H7 (cell line): Measurements from ENCODE around the gene SLITRK1. TPM values are rescaled to one million over a fixed set of nuclear protein-coding genes. Genes with fewer than 3 reads are reported as not detected.
A peak's percentile ranks its signal among the peaks of the same experiment; 100 is the strongest.

Experiments used
- DNase-seq: peaks from one replicate; pipeline ENCODE4 v3.0.0; 2012
- H3K27me3 ChIP-seq: 2 replicates; pipeline ENCODE4 v1.6.0; 2011; ENCODE audit warnings: mild to moderate bottlenecking, low read length; ENCODE audit not compliant: control insufficient read depth, insufficient read depth
- H3K36me3 ChIP-seq: replicated peaks from 2 replicates; pipeline ENCODE4 v1.5.1; 2011; ENCODE audit warnings: low read length; ENCODE audit not compliant: control insufficient read depth, insufficient read depth
- H3K4me3 ChIP-seq: 2 replicates; pipeline ENCODE4 v1.5.1; 2011; ENCODE audit warnings: low read depth, mild to moderate bottlenecking, control low read depth, low read length, moderate library complexity; ENCODE audit not compliant: insufficient read depth
- total RNA-seq: library from RNA; depleted of rRNA; stranded (reverse); fragments of >200 nt; shearing (Covaris generic); gene quantifications from 2 replicates; pipeline ENCODE4 v1.2.3, GENCODE V29; 2014; rRNA removed

Gene SLITRK1, protein sequence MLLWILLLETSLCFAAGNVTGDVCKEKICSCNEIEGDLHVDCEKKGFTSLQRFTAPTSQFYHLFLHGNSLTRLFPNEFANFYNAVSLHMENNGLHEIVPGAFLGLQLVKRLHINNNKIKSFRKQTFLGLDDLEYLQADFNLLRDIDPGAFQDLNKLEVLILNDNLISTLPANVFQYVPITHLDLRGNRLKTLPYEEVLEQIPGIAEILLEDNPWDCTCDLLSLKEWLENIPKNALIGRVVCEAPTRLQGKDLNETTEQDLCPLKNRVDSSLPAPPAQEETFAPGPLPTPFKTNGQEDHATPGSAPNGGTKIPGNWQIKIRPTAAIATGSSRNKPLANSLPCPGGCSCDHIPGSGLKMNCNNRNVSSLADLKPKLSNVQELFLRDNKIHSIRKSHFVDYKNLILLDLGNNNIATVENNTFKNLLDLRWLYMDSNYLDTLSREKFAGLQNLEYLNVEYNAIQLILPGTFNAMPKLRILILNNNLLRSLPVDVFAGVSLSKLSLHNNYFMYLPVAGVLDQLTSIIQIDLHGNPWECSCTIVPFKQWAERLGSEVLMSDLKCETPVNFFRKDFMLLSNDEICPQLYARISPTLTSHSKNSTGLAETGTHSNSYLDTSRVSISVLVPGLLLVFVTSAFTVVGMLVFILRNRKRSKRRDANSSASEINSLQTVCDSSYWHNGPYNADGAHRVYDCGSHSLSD
- total RNA-seq, result 0.04 and 0.07 TPM in 2 replicates

DNA sequence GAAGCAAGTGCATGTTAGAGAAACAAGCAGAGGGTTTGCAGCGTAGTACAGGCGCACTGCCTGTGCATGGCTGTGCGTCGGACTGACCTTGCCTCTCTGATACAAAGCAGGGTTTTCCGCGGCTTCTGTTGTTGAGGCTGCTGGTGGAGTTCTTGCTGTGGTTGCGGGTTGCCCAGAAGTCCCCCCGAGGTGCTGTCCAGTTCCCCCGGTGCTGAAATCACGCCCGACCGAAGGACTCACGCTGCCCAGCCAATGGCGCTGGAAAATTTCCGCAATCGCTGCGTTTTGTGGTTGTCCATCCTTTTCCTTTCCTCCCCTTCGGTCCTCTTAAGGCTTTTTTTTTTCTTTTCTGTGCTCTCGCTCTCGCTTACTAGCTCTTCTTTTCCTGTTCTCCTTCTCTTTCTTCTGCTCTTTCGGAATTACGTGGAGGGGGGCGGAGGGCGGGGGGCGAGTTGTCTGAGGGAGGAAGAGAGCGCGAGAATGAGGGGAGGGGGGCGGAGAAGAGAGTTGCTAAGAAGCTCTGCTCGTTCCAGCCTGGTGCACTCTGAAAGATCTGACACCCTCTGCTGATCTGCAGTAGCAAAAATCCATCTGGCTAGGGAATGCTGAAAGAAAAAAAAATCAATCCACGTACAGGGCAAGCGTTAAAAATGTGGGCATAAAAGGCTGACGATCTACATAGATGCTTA is at the start of gene SLITRK1:
Gene SLITRK1 (minus strand): TSS at position 558 of the 689 bp plus-strand sequence. CDS start 967 bp downstream, outside the sequence.
- peak within 1 kb of the TSS; percentile 49 for H3K4me3 ChIP-seq
- DNase-seq, result peak; percentile 59
- H3K27me3 ChIP-seq, result peaks cover 54% of the 10 kb centered on the region
- no peaks in the 10 kb centered on the region for H3K36me3 ChIP-seq

DNA sequence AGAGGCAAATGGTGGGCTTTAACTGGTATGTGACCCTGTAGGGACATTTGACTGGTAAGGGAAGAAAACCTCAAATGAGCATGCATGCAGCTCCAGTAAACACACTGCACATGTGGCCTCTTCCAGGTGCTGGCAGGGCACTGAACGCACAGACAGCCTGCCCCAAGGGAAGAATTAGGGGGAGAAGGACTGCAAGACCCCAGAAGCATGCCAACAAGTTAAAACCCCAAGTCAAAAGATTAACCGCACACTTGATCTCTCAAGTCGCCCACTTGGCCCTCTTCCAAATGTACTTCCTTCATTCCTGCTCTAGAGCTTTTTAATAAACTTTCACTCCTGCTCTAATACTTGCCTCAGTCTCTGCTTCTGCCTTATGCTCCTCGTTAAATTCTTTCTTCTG is 46.9 kb upstream of the SLITRK1 start:
- H3K27me3 ChIP-seq, result no peaks in the 10 kb centered on the region
- H3K36me3 ChIP-seq, result no peaks in the 10 kb centered on the region
- H3K4me3 ChIP-seq, result no peak overlapping the region
- no peak for DNase-seq

- DNase-seq, result peak; percentile 9
- no peaks in the 10 kb centered on the region for H3K36me3 ChIP-seq
- H3K4me3 ChIP-seq, result no peak overlapping the region
- no peaks in the 10 kb centered on the region for H3K27me3 ChIP-seq
These were observed 37.5 kb upstream of the SLITRK1 start for GRCh38 chr13:83919775-83920174.

- Histone ChIP-seq H3K27me3 (no peaks in the 10 kb centered on the region), H3K4me3 (no peak overlapping the region), H3K36me3 (no peaks in the 10 kb centered on the region)
- DNase-seq, result no peak
These were observed 32.1 kb upstream of the SLITRK1 start for GRCh38 chr13:83914368-83914767.

DNA sequence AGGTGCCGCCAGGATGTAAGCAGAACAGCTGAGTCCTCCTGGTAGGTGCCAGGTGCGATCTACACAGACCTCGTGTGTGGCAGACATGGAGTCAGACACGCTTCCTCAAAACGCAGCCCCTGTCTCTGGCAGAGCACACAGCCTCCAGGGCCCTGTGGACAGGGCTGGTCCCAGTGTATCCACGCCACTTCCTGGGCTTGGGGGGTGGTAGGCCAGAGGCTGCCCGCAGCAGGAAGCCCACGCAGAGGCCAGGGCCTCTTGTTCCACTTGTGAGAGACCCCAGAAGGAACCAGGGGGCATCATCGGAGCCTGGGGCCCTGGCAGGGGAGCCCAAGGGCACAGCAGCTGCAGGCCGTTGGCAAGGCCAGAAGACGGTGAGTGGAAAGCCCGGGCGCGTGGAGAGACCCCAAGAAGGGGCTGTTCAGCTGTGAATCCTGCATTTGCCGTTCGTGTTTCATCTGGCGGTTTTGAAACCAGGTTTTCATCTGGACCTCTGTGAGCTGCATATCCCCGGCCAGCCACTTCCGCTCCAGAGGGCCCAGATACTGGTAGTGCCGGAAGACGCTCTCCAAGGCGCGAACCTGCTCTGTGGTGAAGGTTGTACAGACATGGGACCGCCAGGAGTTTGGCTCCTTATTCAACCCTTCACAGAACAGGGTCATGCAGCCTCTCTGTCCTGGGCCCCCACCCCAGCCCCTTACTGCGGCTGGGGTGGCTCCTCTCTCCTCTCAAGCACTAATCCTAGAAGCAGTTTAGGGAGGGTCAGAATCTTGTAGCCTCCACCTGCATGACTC is 25.1 kb upstream of the SLITRK1 start:
- DNase-seq, result peak; percentile 9
- Histone ChIP-seq H3K4me3 (no peak overlapping the region), H3K36me3 (no peaks in the 10 kb centered on the region), H3K27me3 (no peaks in the 10 kb centered on the region)

- Histone ChIP-seq H3K4me3 (no peak overlapping the region), H3K27me3 (no peaks in the 10 kb centered on the region), H3K36me3 (no peaks in the 10 kb centered on the region)
- no peak for DNase-seq
These were observed 24.1 kb upstream of the SLITRK1 start for GRCh38 chr13:83906240-83906820.

DNA sequence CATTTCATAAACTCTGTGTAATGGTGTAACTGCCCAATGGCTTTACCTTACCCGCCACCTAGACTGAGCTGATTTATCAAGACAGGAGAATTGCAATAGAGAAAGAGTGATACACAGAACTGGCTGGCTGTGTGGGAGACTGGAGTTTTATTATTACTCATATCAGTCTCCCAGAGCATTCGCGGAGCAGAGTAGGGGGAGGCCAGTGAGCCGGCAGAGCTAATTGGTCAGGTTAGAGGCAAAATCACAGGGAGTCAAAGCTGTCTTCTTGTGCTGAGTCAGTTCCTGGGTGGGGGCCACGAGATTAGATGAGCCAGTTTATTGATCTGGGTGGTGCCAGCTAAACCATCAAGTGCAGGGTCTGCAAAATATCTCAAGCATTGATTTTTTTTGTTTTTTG is 23.4 kb upstream of the SLITRK1 start:
- H3K4me3 ChIP-seq, result no peak overlapping the region
- no peaks in the 10 kb centered on the region for H3K27me3 ChIP-seq
- no peak for DNase-seq
- H3K36me3 ChIP-seq, result no peaks in the 10 kb centered on the region

DNA sequence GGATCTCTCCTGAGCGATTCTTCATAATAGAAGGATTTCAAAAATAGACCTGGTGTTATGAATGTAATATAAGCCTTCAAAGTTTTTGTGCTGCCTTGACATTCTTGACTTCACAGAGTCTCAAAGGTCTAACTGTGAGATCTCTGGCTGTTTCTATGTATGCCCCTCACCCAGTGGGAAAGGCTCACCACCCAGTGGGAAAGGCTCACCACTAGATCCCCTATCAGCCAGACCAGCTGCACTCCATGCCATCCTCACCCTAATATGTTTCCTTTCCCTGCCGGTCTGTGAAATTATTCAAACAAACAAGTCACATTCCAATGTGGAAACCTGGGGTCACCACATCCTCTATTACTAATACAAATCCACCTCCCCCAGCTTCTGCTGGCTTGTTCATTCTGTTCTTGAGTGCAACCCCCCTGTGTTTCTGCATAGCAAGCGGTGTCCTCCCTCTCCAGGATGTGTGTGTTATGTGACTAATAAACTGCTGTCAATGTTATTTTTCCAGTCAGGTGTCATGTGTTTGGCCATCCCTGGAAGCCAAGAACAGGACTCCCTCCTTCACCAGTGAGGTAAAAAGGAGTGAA is 13.8 kb upstream of the SLITRK1 start:
- Histone ChIP-seq H3K27me3 (no peaks in the 10 kb centered on the region), H3K36me3 (no peaks in the 10 kb centered on the region), H3K4me3 (no peak overlapping the region)
- no peak for DNase-seq

- no peak for DNase-seq
- H3K4me3 ChIP-seq, result no peak overlapping the region
These were observed 8.1 kb upstream of the SLITRK1 start for GRCh38 chr13:83890358-83890757.

GRCh38 chr13:83884141-83884540 is 1.9 kb upstream of the SLITRK1 start:
- DNase-seq, result no peak
- Histone ChIP-seq H3K27me3 (peaks cover 42% of the 10 kb centered on the region), H3K36me3 (no peaks in the 10 kb centered on the region), H3K4me3 (no peak overlapping the region)

More at GRCh38 chr13:83890358-83890757, 8.1 kb upstream of the SLITRK1 start:
- Histone ChIP-seq H3K27me3 (no peaks in the 10 kb centered on the region), H3K36me3 (no peaks in the 10 kb centered on the region)

DNA sequence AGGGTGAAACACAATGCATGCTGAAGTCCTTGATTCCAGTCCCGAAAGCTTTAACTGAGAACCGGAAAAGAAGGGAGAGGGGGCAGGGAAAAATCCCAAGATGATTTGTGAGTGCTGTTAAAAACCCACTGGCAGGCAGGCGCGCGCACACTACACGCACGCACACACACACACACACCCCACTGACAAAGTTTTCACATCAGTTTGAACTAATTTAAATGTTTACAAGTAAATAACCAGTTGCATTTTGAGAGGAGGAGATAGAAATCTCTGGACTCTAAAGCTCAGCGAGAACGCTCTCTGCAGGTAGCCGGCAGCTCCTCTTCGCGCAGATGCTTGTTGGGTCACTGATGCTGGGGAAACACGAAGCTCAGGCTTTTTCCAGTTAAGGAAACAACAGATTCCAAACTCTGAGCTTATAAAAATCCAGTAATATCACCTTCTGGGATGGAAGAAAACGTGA is 818 bp upstream of the SLITRK1 start:
- no peaks in the 10 kb centered on the region for H3K36me3 ChIP-seq
- peak overlapping the region; percentile 49 for H3K4me3 ChIP-seq
- DNase-seq, result peak; percentile 21
- peaks cover 52% of the 10 kb centered on the region for H3K27me3 ChIP-seq

GRCh38 chr13:83882606-83882959 is 309 bp upstream of the SLITRK1 start:
- peak overlapping the region; percentile 49 for H3K4me3 ChIP-seq

DNA sequence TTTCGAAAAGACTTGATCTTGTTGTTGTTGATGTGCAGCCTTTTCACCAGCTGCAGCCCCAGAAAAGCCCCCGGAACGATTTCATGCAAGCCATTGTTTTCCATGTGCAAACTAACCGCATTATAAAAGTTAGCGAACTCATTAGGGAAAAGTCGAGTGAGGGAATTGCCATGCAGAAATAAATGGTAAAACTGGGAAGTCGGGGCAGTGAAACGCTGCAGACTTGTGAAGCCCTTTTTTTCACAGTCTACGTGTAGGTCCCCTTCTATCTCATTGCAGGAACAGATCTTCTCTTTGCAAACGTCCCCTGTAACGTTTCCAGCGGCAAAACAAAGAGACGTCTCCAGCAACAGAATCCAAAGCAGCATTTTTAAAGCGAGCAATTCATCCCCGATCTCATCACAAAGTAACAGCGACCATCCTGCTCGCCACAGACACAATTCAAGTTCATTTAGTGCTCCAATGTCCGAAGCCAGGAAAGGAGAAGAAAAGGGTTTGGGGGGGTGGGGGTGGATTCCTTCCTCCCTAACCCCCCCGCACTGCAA is 1.1 kb downstream of the SLITRK1 start:
- Histone ChIP-seq H3K36me3 (no peaks in the 10 kb centered on the region), H3K27me3 (peaks cover 54% of the 10 kb centered on the region), H3K4me3 (peak overlapping the region; percentile 49; the same call in 1 of the 2 replicates)
- no peak for DNase-seq

More at GRCh38 chr13:83882606-83882959, 309 bp upstream of the SLITRK1 start:
- DNase-seq, result no peak
- Histone ChIP-seq H3K36me3 (no peaks in the 10 kb centered on the region), H3K27me3 (peaks cover 54% of the 10 kb centered on the region)
